HUES6 (cell line): ENCODE measurements around the gene TTC7B.

Experiments
- H3K27ac ChIP-seq: 2 replicates; pipeline ENCODE4 v1.7.0; 2013; ENCODE audit warnings: low read depth, mild to moderate bottlenecking, low read length, inconsistent platforms
- H3K27me3 ChIP-seq: 2 replicates; pipeline ENCODE4 v1.6.1; 2013; ENCODE audit warnings: low read length; ENCODE audit not compliant: control insufficient read depth, insufficient read depth
- H3K36me3 ChIP-seq: 2 replicates; pipeline ENCODE4 v1.6.1; 2013; ENCODE audit warnings: low read length; ENCODE audit not compliant: control insufficient read depth, insufficient read depth
- H3K4me1 ChIP-seq: 2 replicates; pipeline ENCODE4 v1.6.1; 2013; ENCODE audit warnings: low read length; ENCODE audit not compliant: control insufficient read depth, insufficient read depth
- H3K4me3 ChIP-seq: 2 replicates; pipeline ENCODE4 v1.5.1; 2013; ENCODE audit warnings: low read depth, low read length
- H3K9ac ChIP-seq: one replicate; pipeline ENCODE4 v1.6.1; 2013; ENCODE audit warnings: mild to moderate bottlenecking, low read length
- H3K9me3 ChIP-seq: 2 replicates; pipeline ENCODE4 v1.6.1; 2013; ENCODE audit warnings: low read depth, low read length; ENCODE audit not compliant: control insufficient read depth, insufficient read depth

Gene TTC7B

GRCh38 chr14:90596733-90597132 is 219.5 kb downstream of the TTC7B start:
- H3K27me3 ChIP-seq, result no peaks in the 10 kb centered on the region
- H3K27ac ChIP-seq, result no peak overlapping the region

GRCh38 chr14:90593254-90594040 is 222.8 kb downstream of the TTC7B start:
- Histone ChIP-seq H3K27me3 (no peaks in the 10 kb centered on the region), H3K9me3 (no peaks in the 10 kb centered on the region), H3K9ac (no peak overlapping the region), H3K4me3 (no peak overlapping the region), H3K4me1 (peaks cover 4% of the 10 kb centered on the region; the same call in 1 of the 2 replicates), H3K27ac (no peak overlapping the region), H3K36me3 (0 out of 2 replicates have a peak, but pooled peaks cover 2% of the 10 kb centered on the region)

More at GRCh38 chr14:90596733-90597132, 219.5 kb downstream of the TTC7B start:
- no peak overlapping the region for H3K9ac ChIP-seq
- H3K36me3 ChIP-seq, result no peaks in the 10 kb centered on the region
- H3K4me3 ChIP-seq, result no peak overlapping the region
- no peaks in the 10 kb centered on the region for H3K9me3 ChIP-seq
- H3K4me1 ChIP-seq, result peaks cover 16% of the 10 kb centered on the region

GRCh38 chr14:90592655-90593054 is 223.6 kb downstream of the TTC7B start:
- H3K27ac ChIP-seq, result no peak overlapping the region
- peaks cover 4% of the 10 kb centered on the region; the same call in 1 of the 2 replicates for H3K4me1 ChIP-seq
- H3K27me3 ChIP-seq, result no peaks in the 10 kb centered on the region
- no peak overlapping the region for H3K9ac ChIP-seq
- H3K4me3 ChIP-seq, result no peak overlapping the region
- H3K9me3 ChIP-seq, result no peaks in the 10 kb centered on the region
- 0 out of 2 replicates have a peak, but pooled peaks cover 2% of the 10 kb centered on the region for H3K36me3 ChIP-seq

- Histone ChIP-seq H3K4me3 (no peak overlapping the region), H3K27me3 (no peaks in the 10 kb centered on the region), H3K4me1 (no peaks in the 10 kb centered on the region; the same call in 1 of the 2 replicates), H3K9me3 (no peaks in the 10 kb centered on the region), H3K27ac (no peak overlapping the region), H3K36me3 (0 out of 2 replicates have a peak, but pooled peaks cover 2% of the 10 kb centered on the region), H3K9ac (no peak overlapping the region)
These were observed 228.3 kb downstream of the TTC7B start for GRCh38 chr14:90587918-90588317.

- H3K4me1 ChIP-seq, result no peaks in the 10 kb centered on the region; the same call in 1 of the 2 replicates
- H3K9me3 ChIP-seq, result no peaks in the 10 kb centered on the region
- no peaks in the 10 kb centered on the region for H3K27me3 ChIP-seq
- 0 out of 2 replicates have a peak, but pooled peaks cover 2% of the 10 kb centered on the region for H3K36me3 ChIP-seq
- H3K27ac ChIP-seq, result no peak overlapping the region
- H3K4me3 ChIP-seq, result no peak overlapping the region
- H3K9ac ChIP-seq, result no peak overlapping the region
These were observed 228.8 kb downstream of the TTC7B start for GRCh38 chr14:90587252-90587910.

- Histone ChIP-seq H3K27me3 (no peaks in the 10 kb centered on the region), H3K27ac (no peak overlapping the region), H3K9ac (no peak overlapping the region), H3K4me3 (no peak overlapping the region), H3K9me3 (no peaks in the 10 kb centered on the region), H3K36me3 (no peaks in the 10 kb centered on the region), H3K4me1 (no peaks in the 10 kb centered on the region; the same call in 1 of the 2 replicates)
These were observed 231.1 kb downstream of the TTC7B start for GRCh38 chr14:90585106-90585505.

GRCh38 chr14:90583916-90584605 is 232.2 kb downstream of the TTC7B start:
- no peaks in the 10 kb centered on the region for H3K27me3 ChIP-seq
- H3K4me1 ChIP-seq, result no peaks in the 10 kb centered on the region; the same call in 1 of the 2 replicates
- H3K27ac ChIP-seq, result no peak overlapping the region
- no peak overlapping the region for H3K4me3 ChIP-seq
- H3K36me3 ChIP-seq, result no peaks in the 10 kb centered on the region
- no peaks in the 10 kb centered on the region for H3K9me3 ChIP-seq
- H3K9ac ChIP-seq, result no peak overlapping the region

- no peak overlapping the region for H3K4me3 ChIP-seq
- H3K36me3 ChIP-seq, result no peaks in the 10 kb centered on the region
- H3K4me1 ChIP-seq, result no peaks in the 10 kb centered on the region; the same call in 1 of the 2 replicates
These were observed 232.8 kb downstream of the TTC7B start for GRCh38 chr14:90583427-90583826.

GRCh38 chr14:90582166-90582565 is 234.1 kb downstream of the TTC7B start:
- Histone ChIP-seq H3K4me3 (no peak overlapping the region), H3K27me3 (no peaks in the 10 kb centered on the region), H3K4me1 (no peaks in the 10 kb centered on the region; the same call in 1 of the 2 replicates), H3K9me3 (no peaks in the 10 kb centered on the region), H3K27ac (no peak overlapping the region), H3K36me3 (no peaks in the 10 kb centered on the region), H3K9ac (no peak overlapping the region)

More at GRCh38 chr14:90583427-90583826, 232.8 kb downstream of the TTC7B start:
- H3K9me3 ChIP-seq, result no peaks in the 10 kb centered on the region
- H3K9ac ChIP-seq, result no peak overlapping the region
- H3K27me3 ChIP-seq, result no peaks in the 10 kb centered on the region
- H3K27ac ChIP-seq, result no peak overlapping the region

GRCh38 chr14:90581745-90582144 is 234.5 kb downstream of the TTC7B start:
- Histone ChIP-seq H3K27me3 (no peaks in the 10 kb centered on the region), H3K4me1 (no peaks in the 10 kb centered on the region; the same call in 1 of the 2 replicates), H3K27ac (no peak overlapping the region), H3K4me3 (no peak overlapping the region), H3K9me3 (no peaks in the 10 kb centered on the region), H3K9ac (no peak overlapping the region), H3K36me3 (no peaks in the 10 kb centered on the region)
